H9 (cell line): ENCODE data around the gene DTX4. TPM values are rescaled to one million over a fixed set of nuclear protein-coding genes. Genes with fewer than 3 reads are reported as not detected.

Experiments used
- DNase-seq: peaks from one replicate; pipeline ENCODE4 v3.0.0-alpha.2; 2017
- H2AFZ ChIP-seq: one replicate; pipeline ENCODE4 v1.6.1; 2013; ENCODE audit warnings: mild to moderate bottlenecking, low read length, control low read depth, moderate library complexity
- H2AK5ac ChIP-seq: 2 replicates; pipeline ENCODE4 v1.6.1; 2013; ENCODE audit warnings: low read length, control low read depth, mixed read lengths; ENCODE audit not compliant: insufficient read length
- H2BK120ac ChIP-seq: one replicate; pipeline ENCODE4 v1.6.1; 2013; ENCODE audit warnings: low read depth, mild to moderate bottlenecking, low read length, control low read depth, inconsistent platforms; ENCODE audit not compliant: poor library complexity, severe bottlenecking
- H2BK12ac ChIP-seq: 2 replicates; pipeline ENCODE4 v1.6.1; 2013; ENCODE audit warnings: low read length, control low read depth, mixed read lengths, low read depth; ENCODE audit not compliant: insufficient read length
- H2BK15ac ChIP-seq: 2 replicates; pipeline ENCODE4 v1.6.1; 2013; ENCODE audit warnings: low read depth, low read length, control low read depth
- H2BK20ac ChIP-seq: one replicate; pipeline ENCODE4 v1.6.1; 2013; ENCODE audit warnings: low read depth, mild to moderate bottlenecking, low read length, control low read depth, inconsistent platforms; ENCODE audit not compliant: poor library complexity, severe bottlenecking
- H2BK5ac ChIP-seq: 2 replicates; pipeline ENCODE4 v1.6.1; 2013; ENCODE audit warnings: low read length, control low read depth, mixed read lengths; ENCODE audit not compliant: insufficient read length
- H3K14ac ChIP-seq: 2 replicates; pipeline ENCODE4 v1.6.1; 2013; ENCODE audit warnings: low read length, control low read depth; ENCODE audit not compliant: insufficient read depth
- H3K18ac ChIP-seq: 2 replicates; pipeline ENCODE4 v1.6.1; 2013; ENCODE audit warnings: low read depth, mild to moderate bottlenecking, mixed read lengths, low read length, control low read depth; ENCODE audit not compliant: insufficient read length
- H3K23ac ChIP-seq: 2 replicates; pipeline ENCODE4 v1.6.1; 2013; ENCODE audit warnings: low read length, control low read depth, mixed read lengths, low read depth; ENCODE audit not compliant: insufficient read length
- H3K23me2 ChIP-seq: 2 replicates; pipeline ENCODE4 v1.6.1; 2013; ENCODE audit warnings: low read depth, mild to moderate bottlenecking, mixed read lengths, low read length, control low read depth; ENCODE audit not compliant: insufficient read length, poor library complexity, severe bottlenecking
- H3K27ac ChIP-seq: 2 replicates; pipeline ENCODE4 v1.5.1; 2013; ENCODE audit warnings: low read length, control low read depth, mixed read lengths, low read depth; ENCODE audit not compliant: insufficient read length
- H3K27me3 ChIP-seq: 2 replicates; pipeline ENCODE4 v1.6.1; 2013; ENCODE audit warnings: low read length, control low read depth, inconsistent platforms; ENCODE audit not compliant: insufficient read depth
- H3K4ac ChIP-seq: 2 replicates; pipeline ENCODE4 v1.6.1; 2013; ENCODE audit warnings: low read depth, mild to moderate bottlenecking, control low read depth, inconsistent platforms, low read length, moderate library complexity
- H3K4me1 ChIP-seq: 2 replicates; pipeline ENCODE4 v1.6.1; 2013; ENCODE audit warnings: low read length, control low read depth, inconsistent platforms; ENCODE audit not compliant: insufficient read depth
- H3K4me2 ChIP-seq: 2 replicates; pipeline ENCODE4 v1.6.1; 2013; ENCODE audit warnings: low read length, control low read depth, mixed read lengths; ENCODE audit not compliant: insufficient read length, insufficient read depth
- H3K56ac ChIP-seq: 2 replicates; pipeline ENCODE4 v1.6.1; 2013; ENCODE audit warnings: low read depth, mild to moderate bottlenecking, mixed read lengths, low read length, control low read depth; ENCODE audit not compliant: insufficient read length
- H3K79me1 ChIP-seq: 2 replicates; pipeline ENCODE4 v1.6.1; 2013; ENCODE audit warnings: low read depth, mild to moderate bottlenecking, moderate library complexity, low read length, control low read depth, inconsistent platforms; ENCODE audit not compliant: insufficient read depth, poor library complexity, severe bottlenecking
- H3K79me2 ChIP-seq: 2 replicates; pipeline ENCODE4 v1.6.1; 2013; ENCODE audit warnings: low read length, control low read depth, inconsistent platforms; ENCODE audit not compliant: insufficient read depth
- H3K9ac ChIP-seq: 2 replicates; pipeline ENCODE4 v1.6.1; 2013; ENCODE audit warnings: low read length, control low read depth, mixed read lengths; ENCODE audit not compliant: insufficient read length; ENCODE audit errors: extremely low read depth
- H3K9me3 ChIP-seq: one replicate; pipeline ENCODE4 v1.6.1; 2013; ENCODE audit warnings: low read depth, low read length, inconsistent platforms; ENCODE audit not compliant: control insufficient read depth
- H3T11ph ChIP-seq: one replicate; pipeline ENCODE4 v1.6.1; 2013; ENCODE audit warnings: mild to moderate bottlenecking, low read length, control low read depth, inconsistent platforms
- H4K20me1 ChIP-seq: one replicate; pipeline ENCODE4 v1.6.1; 2013; ENCODE audit not compliant: control insufficient read depth, insufficient read length, insufficient read depth
- H4K5ac ChIP-seq: 2 replicates; pipeline ENCODE4 v1.6.1; 2013; ENCODE audit warnings: low read depth, mild to moderate bottlenecking, mixed read lengths, low read length, control low read depth; ENCODE audit not compliant: insufficient read length
- H4K8ac ChIP-seq: replicated peaks from 2 replicates; pipeline ENCODE4 v1.6.1; 2013; ENCODE audit warnings: low read length, control low read depth, mixed read lengths, low read depth; ENCODE audit not compliant: insufficient read length
- H4K91ac ChIP-seq: 2 replicates; pipeline ENCODE4 v1.6.1; 2013; ENCODE audit warnings: low read depth, mild to moderate bottlenecking, moderate library complexity, mixed read lengths, low read length, control low read depth; ENCODE audit not compliant: insufficient read length
- H3K27ac Mint-ChIP-seq, 3 experiments: 2 replicates in 2 of 3; 3 replicates in 1 of 3; pipeline ENCODE4 v1.8.0; 2020 to 2021; ENCODE audit warnings: mixed read lengths in 3 of 3, mild to moderate bottlenecking in 1 of 3, moderate library complexity in 1 of 3
- H3K27me3 Mint-ChIP-seq: 2 replicates; pipeline ENCODE4 v1.8.0; 2021; ENCODE audit warnings: low read depth, mild to moderate bottlenecking, moderate library complexity, mixed read lengths
- H3K36me3 Mint-ChIP-seq, 3 experiments: 2 replicates in 2 of 3; 3 replicates in 1 of 3; pipeline ENCODE4 v1.8.0; 2020 to 2021; ENCODE audit warnings: low read depth in 3 of 3, mixed read lengths in 3 of 3; ENCODE audit not compliant: insufficient read depth in 1 of 3
- H3K4me1 Mint-ChIP-seq, 2 experiments: 2 replicates each; pipeline ENCODE4 v1.8.0; 2020; ENCODE audit warnings: mixed read lengths in 2 of 2
- H3K4me3 Mint-ChIP-seq, 2 experiments: 2 replicates in 1 of 2; 3 replicates in 1 of 2; pipeline ENCODE4 v1.8.0; 2020 to 2021; ENCODE audit warnings: mild to moderate bottlenecking in 2 of 2, mixed read lengths in 2 of 2, moderate library complexity in 1 of 2
- H3K9me3 Mint-ChIP-seq, 2 experiments: 2 replicates in 1 of 2; 3 replicates in 1 of 2; pipeline ENCODE4 v1.8.0; 2020; ENCODE audit warnings: mild to moderate bottlenecking in 2 of 2, mixed read lengths in 2 of 2, moderate library complexity in 1 of 2
- CTCF ChIP-seq: fragments of 200-600 bp; sonication (generic); conservative IDR thresholded peaks from 3 replicates; pipeline ENCODE4 v1.8.0; 2021; ENCODE audit warnings: antibody characterized with exemption, mild to moderate bottlenecking
- WGBS: extraction: QIAGEN DNeasy Blood & Tissue Kit; methylation state at CpG from one replicate; pipeline ENCODE4 v1.1.7; 2013; ENCODE audit warnings: missing lambda C conversion rate, low lambda C conversion rate, mixed read lengths; ENCODE audit not compliant: insufficient read length; ENCODE audit errors: extremely low coverage; 5-methylcytosine and 5-hydroxymethylcytosine counted together
- total RNA-seq: library from RNA; stranded (reverse); gene quantifications from 2 replicates; pipeline ENCODE4 v1.2.1, GENCODE V29; 2021

Gene DTX4
- total RNA-seq, 1 experiment from 2014 or later, result 13.0 TPM

DNA sequence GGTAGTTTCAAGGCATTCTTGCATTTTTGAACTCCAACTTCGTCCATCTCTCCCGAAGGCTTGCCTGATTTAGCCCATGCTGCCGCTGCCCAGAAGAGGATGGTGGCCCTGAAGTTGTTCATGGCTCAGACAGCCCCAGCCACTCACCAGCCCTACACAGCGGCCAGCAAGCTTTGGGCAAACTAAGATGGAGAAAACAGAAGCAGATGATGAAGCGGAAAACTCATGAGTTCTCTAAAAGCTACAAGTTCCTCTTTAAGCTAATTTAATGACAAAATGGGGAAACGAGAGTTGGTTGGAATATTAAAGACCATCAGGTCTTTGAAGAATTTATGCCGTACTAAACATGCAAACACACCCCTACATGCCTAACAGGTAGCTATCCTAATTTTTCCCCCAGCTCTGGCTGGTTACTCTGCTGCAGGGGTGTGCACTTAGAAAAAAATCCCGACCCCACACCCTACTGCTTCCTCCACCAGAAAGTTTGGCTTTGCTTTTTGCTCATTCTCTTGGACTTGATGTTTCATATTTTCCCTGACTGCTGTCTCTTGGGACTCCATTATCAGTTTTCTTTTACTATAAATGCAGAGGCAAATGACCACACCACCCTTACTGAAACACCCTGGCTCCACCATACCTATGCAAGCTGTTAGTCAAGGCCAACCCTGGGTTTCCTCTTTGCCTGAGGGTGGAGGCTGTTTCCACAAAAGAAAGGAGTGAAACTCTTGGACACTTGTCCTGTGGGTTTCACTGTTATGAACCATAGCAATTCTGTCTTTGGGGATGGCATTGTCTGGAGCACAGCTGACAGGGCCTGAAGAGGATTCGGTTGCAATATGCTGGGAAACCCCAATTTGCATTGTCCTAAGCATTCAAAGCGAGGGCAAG, 41.1 kb downstream of the DTX4 start, which contains the start of gene MPEG1:
TSS of gene MPEG1 (minus strand) at position 184 of the 888 bp plus-strand sequence. CDS start at position 122, 62 bp downstream.
- no peak within 1 kb of the TSS for H2BK20ac ChIP-seq
- H4K8ac ChIP-seq, result no peak within 1 kb of the TSS
- H3K4me2 ChIP-seq, result no peak within 1 kb of the TSS
- Mint-ChIP-seq H3K27me3 (no peaks in the 10 kb centered on the region), H3K27ac (no peak within 1 kb of the TSS), H3K9me3 (no peaks in the 10 kb centered on the region), H3K36me3 (no peaks in the 10 kb centered on the region), H3K4me1 (peaks cover 0 to 6% of the 10 kb centered on the region in 2 experiments; a peak in 3 of 4 replicates), H3K4me3 (no peak within 1 kb of the TSS)
- TF ChIP-seq CTCF, result no peak
- H2BK120ac ChIP-seq, result no peak within 1 kb of the TSS
- H2BK12ac ChIP-seq, result no peak within 1 kb of the TSS
- no peak within 1 kb of the TSS for H4K5ac ChIP-seq
- no CpG with 5 or more reads among the region's 10 CpGs for WGBS
- H4K91ac ChIP-seq, result no peak within 1 kb of the TSS
- no peaks in the 10 kb centered on the region for H3K79me1 ChIP-seq
- H3K4ac ChIP-seq, result no peak within 1 kb of the TSS
- H3K27ac ChIP-seq, result no peak within 1 kb of the TSS
- no peak within 1 kb of the TSS for H3K56ac ChIP-seq
- H2AFZ ChIP-seq, result no peak within 1 kb of the TSS
- H3K27me3 ChIP-seq, result no peaks in the 10 kb centered on the region
- no peak within 1 kb of the TSS for H3K23ac ChIP-seq
- no peak within 1 kb of the TSS for H2BK5ac ChIP-seq
- no peaks in the 10 kb centered on the region for H4K20me1 ChIP-seq
- H3K9me3 ChIP-seq, result no peaks in the 10 kb centered on the region
- no peak within 1 kb of the TSS for H3K14ac ChIP-seq
- no peak for DNase-seq
- no peak within 1 kb of the TSS for H3T11ph ChIP-seq
- no peak within 1 kb of the TSS for H3K18ac ChIP-seq
- H2BK15ac ChIP-seq, result no peak within 1 kb of the TSS
- no peak within 1 kb of the TSS for H2AK5ac ChIP-seq
- H3K4me1 ChIP-seq, result no peaks in the 10 kb centered on the region
- no peaks in the 10 kb centered on the region for H3K79me2 ChIP-seq
- no peak within 1 kb of the TSS for H3K9ac ChIP-seq
- H3K23me2 ChIP-seq, result no peaks in the 10 kb centered on the region
